GM21529 (cell line): ENCODE measurements around the gene NEGR1.
"Not testable (repeated sequence)": the region's sequence is repeated elsewhere in the genome, so short reads cannot be mapped to it uniquely, and the experiment has no call there.

ENCODE experiments used
- ATAC-seq: cut with Tn5 transposase; IDR thresholded peaks from one replicate; pipeline ENCODE4 v1.9.1; 2021; ENCODE audit not compliant: unreplicated experiment

NEGR1 gene

DNA sequence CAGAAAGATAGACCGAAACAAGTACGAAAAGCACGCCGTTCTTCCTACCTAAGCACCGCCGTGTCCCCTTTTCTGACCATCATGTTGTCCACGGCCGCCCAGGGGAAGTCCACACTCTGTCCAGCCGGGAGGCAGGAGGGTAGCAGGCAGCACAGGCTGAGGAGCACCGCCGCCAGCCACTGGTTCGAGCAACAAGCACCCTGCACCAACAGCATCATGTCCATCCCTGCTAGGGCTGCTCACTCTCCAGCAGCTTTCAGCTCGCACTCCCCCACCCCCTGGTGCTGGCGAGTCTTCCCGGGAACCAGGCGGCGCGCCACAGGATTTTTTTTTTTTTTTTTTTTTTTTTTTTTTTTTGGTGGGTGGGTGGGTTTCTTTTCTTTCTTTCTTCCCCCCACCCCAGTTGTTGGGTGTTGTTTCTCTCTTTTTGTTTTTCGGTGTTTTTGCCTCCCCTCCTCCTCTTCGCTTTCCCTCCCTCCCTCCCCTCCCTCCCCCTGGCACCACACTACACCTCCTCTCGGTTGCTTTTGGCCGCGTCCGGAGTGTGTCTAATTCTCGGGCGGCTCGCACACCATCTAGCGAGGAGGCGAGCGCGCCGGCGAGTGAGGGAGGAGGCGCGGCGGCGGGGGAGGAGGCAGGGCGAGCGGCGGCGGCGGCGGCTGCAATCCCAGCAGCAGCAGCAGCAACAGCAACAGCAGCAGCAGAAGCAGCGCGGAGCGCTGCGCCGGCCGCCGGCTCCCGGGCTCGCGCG, at the start of gene NEGR1:
Gene NEGR1 (minus strand): TSS at position 269 of the 751 bp plus-strand sequence.
- ATAC-seq = peak; percentile 67

DNA sequence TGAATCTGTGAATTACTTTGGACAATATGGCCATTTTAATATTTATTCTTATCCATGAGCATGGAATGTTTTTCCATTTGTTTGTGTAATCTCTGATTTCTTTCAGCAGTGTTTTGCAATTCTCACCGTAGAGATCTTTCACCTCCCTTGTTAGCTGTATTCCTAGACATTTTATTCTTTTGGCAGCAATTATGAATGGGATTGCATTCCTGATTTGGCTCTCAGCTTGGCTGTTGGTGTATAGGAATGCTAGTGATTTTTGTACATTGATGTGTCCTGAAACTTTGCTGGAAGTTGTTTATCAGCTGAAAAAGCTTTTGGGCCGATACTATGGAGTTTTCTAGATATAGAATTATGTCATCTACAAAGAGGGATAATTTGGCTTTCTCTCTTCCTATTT, 44.2 kb upstream of the NEGR1 start:
- no peak for ATAC-seq

- ATAC-seq = no peak
These were observed 42.1 kb upstream of the NEGR1 start for GRCh38 chr1:72324451-72324850.

GRCh38 chr1:72322910-72323309, 40.6 kb upstream of the NEGR1 start:
- ATAC-seq = no peak

DNA sequence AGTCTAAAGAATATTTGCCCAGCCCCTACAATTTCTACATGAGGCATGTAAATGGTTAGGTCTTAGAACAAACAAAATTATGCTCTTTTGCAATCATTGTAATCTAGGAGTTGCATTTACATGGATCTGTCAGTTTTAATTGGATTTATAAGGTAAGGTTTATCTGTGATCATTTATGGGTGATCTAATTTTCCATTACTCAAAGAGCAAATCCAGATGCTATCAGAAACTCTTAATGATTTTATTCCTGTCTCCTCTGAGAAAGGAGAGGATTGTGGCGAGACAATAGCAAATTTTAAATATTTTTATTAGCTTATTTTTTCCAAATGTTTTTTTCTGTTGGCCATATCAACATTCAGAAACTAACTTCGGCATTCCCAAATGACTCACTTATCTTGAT, 14.2 kb upstream of the NEGR1 start:
- ATAC-seq = no peak

GRCh38 chr1:72288886-72289285, 6.5 kb upstream of the NEGR1 start:
- no peak for ATAC-seq

- no peak for ATAC-seq
These were observed 4.1 kb upstream of the NEGR1 start for GRCh38 chr1:72286401-72286800.

DNA sequence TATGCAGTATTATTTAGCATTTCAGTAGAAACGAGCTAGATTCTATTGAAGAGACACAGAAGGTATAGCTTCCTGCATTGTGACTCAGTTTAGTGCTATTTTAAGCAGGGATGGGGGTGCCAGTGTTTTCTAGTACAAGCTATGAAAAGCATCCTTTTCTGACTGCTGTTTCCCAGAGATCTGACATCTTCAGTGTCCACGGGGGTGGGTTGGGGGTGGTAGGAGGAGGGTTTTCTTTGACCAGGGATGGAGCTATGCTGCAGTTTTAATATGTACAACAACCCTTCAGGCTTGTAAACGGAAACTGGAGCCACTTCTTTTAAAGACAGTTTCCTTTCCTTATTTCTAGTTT, 2.7 kb upstream of the NEGR1 start:
- ATAC-seq = no peak

GRCh38 chr1:72284348-72285073, 2.2 kb upstream of the NEGR1 start:
- peak; percentile 51 for ATAC-seq

- ATAC-seq = no peak
These were observed 1.7 kb upstream of the NEGR1 start for GRCh38 chr1:72284084-72284347.

- ATAC-seq = no peak
These were observed 1.2 kb upstream of the NEGR1 start for GRCh38 chr1:72283307-72284083.

DNA sequence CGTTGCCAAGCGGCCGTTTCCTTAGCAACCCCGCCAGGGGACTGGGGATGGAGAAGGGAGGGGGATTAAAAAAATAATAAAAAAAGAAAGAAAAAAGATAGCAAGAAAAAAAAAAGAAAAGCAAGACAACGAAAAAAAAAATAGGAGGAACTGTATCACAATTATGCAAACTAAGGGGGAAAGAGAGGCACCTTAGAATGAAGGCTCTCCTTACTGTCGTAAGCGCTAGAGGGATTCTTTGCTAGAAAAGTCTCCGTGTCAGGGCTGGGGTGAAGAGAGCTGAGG, 625 bp upstream of the NEGR1 start:
- peak; percentile 13 for ATAC-seq

DNA sequence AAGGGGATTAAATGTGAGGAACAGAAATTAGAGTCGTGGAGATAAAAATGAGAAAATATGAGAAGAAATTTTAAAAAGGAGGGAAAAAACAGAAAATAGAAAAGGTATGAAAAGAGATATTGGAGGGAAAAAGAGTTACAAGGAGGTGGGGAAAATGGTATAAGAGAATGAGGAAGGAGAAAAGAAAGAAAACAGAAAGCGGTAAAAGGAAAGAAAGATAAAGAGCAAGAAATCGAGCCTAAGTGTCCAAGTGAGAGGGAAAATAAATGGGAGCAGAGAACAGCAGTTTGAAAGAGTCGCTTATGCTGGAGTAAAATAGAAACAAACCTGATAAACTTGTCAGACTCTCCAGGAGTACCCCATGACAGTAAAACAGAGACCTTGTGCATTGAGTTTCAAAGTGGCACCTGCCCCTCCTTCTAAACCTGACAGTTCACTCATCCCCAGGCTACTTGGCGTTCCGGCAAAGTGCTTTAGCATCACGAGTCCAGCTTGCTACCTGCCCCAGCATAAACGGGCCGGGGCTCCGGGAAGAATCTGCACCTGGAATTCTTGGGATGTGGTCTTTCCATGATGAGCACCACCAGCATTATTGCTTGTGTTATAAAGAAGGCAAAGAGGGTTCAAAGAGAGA, 585 bp downstream of the NEGR1 start:
- no peak for ATAC-seq

DNA sequence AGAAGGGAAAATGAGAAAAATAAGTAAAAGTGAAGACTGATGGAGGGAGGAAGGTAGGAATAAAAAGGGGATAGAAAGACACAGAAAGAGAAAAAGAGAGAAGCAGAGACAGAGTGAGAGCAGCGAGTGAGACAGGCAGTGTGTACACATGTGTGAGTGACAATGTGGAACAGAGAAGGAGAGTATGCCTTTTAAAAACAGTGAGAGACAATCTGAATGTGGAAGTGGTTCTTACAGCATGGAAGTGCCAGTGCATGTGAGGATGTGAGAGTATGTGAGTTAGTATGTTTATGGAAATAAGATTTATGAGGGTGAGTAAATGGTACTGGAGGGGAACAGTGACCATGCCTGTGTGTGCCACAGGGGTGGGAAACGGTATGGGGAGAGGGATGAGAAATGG, 1.2 kb downstream of the NEGR1 start:
- ATAC-seq = no peak

DNA sequence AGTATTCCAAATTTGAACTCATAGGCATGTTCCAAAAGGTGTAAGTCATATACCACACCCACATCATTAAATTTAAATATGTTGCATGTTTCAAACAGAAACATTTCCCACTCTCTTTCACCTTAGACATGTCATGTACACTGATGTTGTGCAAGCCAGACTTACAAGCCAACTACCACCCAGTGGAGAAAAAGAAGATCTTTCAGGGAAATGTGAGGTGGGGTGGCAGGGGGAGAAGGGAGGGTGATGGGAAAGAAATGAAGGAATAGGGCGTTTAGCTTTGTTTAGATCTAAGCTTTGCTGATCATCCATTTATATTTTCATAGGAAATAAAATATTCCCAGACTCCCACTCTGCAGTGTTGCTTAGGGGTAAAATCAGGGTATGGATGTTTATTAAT, 1.6 kb downstream of the NEGR1 start:
- no peak for ATAC-seq

GRCh38 chr1:72280131-72280530, 2.2 kb downstream of the NEGR1 start:
- no peak for ATAC-seq

DNA sequence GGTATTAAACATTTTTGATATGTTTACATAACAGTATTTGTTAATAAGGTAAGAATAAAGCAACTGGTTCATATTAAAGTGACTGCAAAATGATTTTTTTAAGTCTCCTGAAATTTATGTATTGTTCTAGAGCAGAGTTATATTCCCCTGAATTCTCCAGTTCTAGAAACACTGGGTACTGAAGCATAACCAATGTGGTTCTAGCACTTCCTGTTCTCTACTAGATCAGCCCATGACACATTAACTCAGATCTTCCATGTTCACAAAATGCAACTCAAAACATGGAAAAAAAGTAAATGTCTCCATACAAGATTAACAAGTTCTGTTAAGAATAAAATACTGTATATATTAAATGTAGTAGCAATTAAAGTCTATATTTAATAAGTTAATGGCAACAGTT, 3.9 kb downstream of the NEGR1 start:
- no peak for ATAC-seq

GRCh38 chr1:72271555-72272085, 10.7 kb downstream of the NEGR1 start:
- no peak for ATAC-seq

DNA sequence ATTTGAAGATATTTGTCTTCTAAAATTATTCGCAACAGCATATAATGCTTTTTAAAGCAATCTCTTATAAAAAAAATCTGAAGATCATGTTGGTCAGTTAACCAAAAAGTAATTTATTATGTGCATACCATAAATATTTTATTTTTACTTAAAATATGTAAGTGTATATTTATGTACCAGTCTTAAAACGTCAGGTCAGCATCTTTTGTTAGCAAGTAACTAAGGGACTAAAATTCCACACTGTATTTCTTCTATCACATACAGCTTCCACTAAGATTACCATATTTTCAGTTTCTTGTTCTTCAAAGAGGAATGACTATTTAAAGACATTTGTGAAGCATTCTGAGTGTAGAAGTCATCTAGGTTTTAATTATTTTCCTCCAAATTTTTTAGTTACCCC, 19.6 kb downstream of the NEGR1 start:
- ATAC-seq = no peak

- ATAC-seq = no peak
These were observed 29.2 kb downstream of the NEGR1 start for GRCh38 chr1:72253132-72253531.

- ATAC-seq = no peak
These were observed 40.9 kb downstream of the NEGR1 start for GRCh38 chr1:72241397-72241796.

DNA sequence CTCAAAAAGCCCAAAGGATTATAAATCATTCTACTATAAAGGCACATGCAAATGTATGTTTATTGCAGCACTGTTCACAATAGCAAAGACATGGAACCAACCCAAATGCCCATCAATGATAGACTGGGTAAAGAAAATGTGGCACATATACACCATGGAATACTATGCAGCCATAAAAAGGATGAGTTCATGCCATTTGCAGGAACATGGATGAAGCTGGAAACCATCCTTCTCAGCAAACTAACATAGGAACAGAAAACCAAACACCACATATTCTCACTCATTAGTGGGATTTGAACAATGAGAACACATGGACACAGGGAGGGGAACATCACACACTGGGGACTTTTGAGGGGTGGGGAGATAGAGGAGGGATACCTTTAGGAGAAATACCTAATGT, 46.4 kb downstream of the NEGR1 start:
- not testable (repeated sequence) for ATAC-seq
